HG02798 (cell line): ENCODE data around the gene BCS1L.

Source experiments
- ATAC-seq: cut with Tn5 transposase; IDR thresholded peaks from one replicate; pipeline ENCODE4 v1.9.1; 2021; ENCODE audit warnings: mild to moderate bottlenecking; ENCODE audit not compliant: unreplicated experiment, poor library complexity

BCS1L gene, protein sequence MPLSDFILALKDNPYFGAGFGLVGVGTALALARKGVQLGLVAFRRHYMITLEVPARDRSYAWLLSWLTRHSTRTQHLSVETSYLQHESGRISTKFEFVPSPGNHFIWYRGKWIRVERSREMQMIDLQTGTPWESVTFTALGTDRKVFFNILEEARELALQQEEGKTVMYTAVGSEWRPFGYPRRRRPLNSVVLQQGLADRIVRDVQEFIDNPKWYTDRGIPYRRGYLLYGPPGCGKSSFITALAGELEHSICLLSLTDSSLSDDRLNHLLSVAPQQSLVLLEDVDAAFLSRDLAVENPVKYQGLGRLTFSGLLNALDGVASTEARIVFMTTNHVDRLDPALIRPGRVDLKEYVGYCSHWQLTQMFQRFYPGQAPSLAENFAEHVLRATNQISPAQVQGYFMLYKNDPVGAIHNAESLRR

DNA sequence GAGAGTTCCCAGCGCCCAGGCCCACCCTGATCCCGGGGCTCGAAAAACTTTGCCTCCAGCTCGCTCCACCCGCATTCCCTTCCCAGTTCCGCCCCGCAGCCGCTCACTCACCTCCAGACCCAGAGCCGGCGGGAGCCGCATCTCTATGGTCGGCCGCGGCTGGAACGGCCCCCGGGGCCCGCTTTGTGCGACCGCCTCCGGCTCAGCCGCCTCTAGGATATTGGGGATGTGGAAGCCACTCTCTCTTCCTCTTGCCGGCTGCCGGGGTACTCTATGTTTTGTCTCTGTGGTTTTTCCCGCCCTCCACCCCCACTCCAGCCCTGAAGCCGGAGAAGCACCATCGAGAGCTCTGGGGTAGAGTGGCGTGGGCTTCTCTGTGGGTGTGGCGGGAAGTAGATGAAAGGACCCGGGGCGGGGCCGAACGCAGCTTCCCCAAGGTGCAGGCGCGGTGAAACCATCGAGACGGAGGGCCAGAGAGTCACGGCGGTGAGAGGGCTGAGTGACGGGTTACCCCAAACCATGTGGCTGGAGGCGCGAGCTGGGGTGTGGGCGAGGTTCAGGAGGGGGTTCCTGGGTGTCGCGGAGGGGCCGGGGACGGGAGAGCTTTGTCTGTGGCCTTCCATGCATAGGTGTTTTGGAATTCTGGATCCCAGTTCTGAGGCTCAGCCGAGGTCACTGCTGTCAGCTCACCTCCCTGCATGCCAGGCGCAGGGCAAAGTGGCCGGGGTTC is at the start of gene BCS1L, which contains the start of gene ZNF142:
BCS1L (plus strand) TSS at position 426 of the 730 bp plus-strand sequence. CDS start 1,305 bp downstream, outside the sequence.
ZNF142 (minus strand) TSS at position 366 of the 730 bp plus-strand sequence. CDS start 3,194 bp downstream, outside the sequence.
- ATAC-seq = peak; percentile 95

DNA sequence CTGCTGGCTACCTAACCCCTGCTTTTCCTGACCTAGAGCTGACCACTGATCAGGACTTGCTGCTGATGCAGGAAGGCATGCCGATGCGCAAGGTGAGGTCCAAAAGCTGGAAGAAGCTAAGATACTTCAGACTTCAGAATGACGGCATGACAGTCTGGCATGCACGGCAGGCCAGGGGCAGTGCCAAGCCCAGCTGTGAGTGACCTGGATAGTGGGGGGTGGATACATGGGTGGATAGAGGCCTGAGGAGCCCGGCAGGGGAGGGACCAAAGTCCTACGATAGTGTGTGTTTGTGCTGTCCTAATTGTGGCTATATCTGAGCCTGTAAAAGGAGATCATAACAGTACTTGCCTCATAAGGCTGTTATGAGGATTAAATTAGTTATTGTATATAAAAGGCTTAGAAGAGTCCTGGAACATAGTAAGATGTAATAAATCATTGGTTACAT is 43.6 kb upstream of the BCS1L start:
- ATAC-seq = no peak

DNA sequence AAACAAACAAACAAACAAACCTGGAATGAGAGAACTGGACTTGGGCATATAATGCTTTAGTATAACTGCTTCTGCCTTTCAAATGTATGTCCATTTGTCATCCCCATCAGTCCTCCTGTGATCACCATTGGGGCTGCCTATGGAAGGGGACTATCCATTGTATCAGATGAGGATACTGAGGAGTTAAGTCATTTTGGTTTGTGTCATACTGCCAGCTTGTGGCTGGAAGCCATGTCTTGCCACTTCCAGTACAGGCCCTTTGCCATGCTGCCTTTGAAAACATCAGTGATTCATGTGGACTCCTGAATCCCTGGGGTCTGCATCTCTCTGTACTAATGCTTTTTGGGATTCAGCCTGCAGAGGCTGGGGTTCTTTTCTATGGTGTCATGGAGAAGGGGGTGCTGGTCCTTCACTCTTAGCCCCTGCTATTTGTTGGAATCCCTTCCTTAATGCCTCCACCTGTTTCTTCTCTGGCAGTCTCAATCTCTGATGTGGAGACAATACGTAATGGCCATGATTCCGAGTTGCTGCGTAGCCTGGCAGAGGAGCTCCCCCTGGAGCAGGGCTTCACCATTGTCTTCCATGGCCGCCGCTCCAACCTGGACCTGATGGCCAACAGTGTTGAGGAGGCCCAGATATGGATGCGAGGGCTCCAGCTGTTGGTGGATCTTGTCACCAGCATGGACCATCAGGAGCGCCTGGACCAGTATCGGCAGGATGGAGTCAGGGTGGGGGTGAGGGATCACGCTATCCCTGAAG is 41.2 kb upstream of the BCS1L start:
- no peak for ATAC-seq

DNA sequence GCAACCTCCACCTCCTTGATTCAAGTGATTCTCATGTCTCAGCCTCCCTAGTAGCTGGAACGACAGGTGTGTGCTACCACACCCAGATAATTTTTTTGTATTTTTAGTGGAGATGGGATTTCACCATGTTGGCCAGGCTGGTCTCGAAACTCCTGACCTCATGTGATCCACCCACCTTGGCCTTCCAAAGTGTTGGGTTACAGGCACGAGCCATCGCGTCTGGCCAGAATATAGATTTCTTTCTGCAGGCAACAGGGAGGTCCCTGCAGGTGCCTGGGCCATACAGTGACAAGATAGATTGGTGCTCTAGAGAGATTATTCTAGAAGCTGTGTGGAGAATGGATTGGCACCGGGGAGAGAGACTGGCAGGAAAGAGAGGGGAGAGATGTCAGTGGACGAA is 38.5 kb upstream of the BCS1L start:
- no peak for ATAC-seq

DNA sequence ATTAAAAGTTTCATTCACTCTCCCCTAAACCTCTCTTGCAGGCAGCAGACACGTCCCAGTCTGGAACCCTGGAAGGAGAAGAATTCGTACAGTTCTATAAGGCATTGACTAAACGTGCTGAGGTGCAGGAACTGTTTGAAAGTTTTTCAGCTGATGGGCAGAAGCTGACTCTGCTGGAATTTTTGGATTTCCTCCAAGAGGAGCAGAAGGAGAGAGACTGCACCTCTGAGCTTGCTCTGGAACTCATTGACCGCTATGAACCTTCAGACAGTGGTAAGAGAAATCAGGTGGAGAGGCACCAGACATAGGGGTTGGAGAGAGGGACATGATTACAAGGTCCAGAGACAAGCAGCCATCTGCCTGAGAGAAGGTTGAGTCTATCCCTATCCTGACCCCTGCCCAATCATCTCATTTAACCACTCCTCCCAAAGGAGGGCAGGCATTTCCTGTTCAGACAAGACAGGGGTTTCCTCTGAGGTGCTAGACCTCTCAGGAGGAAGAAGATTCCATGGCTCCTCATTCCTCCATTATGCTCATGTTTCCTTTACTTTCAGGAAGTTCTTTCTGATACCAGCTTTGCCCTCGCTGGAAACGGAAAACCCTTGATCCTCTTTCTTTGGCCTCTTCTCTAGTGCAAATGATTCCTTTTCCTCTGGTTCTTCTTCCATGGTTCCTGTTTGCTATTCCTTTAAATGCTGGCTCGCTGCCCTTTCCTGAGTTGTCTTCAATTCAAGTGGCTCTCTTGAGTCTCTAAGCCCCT is 36.7 kb upstream of the BCS1L start:
- no peak for ATAC-seq

DNA sequence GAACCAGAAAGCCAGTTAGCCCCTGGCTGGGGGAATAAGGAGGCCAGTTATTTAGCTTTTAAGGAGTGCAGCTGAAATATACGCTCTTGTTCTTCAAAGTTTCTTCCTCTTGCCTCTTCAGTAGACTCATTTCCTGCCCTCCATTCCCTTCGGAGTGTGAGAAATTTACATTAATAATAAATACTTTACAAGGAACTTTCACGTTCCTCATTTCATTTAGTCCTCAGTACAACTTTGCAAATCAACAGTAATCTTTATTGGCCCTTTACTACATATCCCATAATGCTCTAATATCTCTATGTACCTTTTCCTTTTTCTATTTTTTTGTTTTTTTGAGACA is 36.1 kb upstream of the BCS1L start:
- no peak for ATAC-seq

DNA sequence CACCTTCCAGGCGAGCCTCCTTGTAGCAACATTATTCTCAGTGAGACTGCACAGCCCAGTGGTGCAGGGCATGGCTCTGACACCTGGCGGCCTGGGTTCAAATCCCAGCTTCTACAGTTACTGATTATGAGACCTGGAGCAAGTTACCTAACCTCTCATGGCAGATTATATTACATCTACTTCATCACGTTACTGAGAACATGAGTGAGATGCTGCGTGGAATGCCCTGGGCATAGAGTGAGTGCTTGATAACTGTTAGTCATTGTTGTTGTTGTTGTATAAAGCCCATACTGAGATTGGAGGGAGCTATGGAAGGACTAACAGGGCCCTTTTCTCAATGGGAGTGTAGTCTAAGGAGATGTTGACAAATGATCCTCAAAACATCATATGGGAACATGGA is 33.1 kb upstream of the BCS1L start:
- ATAC-seq = no peak

DNA sequence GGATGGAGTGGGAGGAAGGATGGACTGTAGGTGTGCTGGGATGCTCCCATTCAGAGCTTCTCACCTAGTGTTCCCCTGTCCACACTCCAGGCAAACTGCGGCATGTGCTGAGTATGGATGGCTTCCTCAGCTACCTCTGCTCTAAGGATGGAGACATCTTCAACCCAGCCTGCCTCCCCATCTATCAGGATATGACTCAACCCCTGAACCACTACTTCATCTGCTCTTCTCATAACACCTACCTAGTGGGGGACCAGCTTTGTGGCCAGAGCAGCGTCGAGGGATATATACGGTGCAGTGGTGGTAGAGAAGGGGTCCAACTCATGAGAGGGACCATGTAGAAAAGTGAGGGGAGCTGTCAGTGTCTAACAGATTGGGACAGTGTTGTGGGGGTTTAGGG is 31.5 kb upstream of the BCS1L start:
- no peak for ATAC-seq

DNA sequence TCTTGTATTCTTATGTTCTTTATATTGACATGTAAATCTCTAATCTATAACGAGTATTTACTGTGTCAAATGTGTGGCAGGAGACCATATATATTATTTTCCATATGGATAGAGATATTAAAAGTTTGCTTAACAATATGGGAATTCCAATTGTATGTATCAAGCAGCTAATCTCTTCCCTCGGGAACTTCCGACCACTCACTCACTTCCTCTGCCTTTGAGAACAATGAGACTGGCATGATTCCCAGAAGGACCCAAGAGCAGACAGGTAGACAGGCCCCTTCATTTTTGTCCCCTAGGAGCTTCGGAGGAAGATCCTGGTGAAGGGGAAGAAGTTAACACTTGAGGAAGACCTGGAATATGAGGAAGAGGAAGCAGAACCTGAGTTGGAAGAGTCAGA is 27.6 kb upstream of the BCS1L start:
- no peak for ATAC-seq

DNA sequence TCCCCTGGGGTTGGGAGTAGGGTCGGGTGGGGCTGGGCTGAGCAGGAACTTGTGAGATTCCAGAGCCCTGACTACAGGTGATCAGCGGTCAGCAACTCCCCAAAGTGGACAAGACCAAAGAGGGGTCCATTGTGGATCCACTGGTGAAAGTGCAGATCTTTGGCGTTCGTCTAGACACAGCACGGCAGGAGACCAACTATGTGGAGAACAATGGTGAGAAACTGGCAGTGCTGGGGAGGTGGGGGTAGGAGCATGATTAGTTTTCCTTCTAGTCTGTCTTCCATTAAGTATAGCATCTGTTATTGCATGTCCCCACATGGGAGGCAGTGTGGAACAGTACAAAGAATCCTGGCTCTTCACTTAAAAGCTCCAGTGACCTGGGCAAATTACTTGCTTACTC is 23.8 kb upstream of the BCS1L start:
- ATAC-seq = no peak

DNA sequence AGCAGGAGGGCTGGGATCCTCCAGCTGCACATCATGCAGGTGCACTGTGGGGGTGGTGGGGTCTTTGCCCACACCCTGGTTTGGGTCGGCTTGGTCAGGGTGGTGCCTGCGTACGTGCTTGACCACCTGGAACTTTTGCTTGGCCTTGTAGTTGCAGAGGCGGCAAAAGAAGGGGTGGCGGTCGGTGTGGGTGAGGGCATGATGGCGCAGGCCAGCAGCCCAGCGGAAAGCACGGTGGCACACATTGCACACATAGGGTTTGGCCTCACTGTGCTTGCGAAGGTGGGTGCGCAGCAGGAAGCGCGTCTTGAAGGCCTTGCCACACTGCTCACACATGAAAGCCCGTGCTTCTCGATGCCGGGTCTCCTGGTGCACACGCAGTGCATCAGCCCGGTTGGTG is 21.1 kb upstream of the BCS1L start:
- ATAC-seq = no peak

DNA sequence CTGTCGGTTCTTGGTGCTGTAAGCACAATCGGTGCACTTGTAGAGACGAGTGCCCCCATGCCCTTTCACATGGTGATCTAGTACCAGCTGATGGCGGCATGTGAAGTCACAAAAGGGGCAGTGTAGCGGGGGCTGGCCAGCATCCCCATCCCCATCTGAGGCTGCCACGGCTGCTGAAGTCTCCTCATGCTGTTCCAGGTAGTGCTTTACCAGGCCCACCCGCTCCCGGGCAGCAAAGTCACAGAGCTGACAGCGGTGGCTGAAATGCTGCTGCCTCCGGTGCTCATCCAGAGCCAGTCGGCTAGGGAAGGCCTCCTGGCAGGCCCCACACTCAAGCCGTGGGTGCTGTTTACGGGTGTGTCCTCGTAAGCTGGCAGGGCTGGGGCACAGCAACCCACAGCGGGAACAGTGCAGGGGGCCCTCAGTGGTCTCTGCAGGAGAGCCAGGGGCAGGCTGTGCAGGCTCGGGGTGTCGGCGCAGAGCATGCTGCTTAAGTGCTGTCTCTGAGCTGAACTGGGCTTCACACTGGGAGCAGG is 17.3 kb upstream of the BCS1L start:
- no peak for ATAC-seq

DNA sequence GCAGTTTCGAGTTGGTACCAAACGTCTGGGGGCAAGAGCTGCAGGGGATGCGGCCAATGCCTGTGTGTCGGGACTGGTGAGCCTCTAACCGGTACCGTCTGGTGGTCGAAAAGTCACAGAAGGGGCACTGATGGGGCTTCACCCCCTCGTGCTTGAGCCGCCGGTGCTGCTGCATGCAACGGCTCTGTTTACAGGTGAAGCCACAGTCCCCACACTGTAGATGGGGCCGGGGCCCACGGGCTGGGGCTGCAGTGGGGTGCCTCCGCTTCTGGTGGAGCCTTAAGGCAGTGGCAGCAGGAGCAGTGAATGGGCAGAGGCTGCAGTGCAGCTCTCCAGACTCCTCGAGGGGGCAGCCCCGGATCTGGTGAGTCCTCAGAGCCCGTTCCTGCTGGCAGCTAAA is 16.7 kb upstream of the BCS1L start:
- no peak for ATAC-seq

DNA sequence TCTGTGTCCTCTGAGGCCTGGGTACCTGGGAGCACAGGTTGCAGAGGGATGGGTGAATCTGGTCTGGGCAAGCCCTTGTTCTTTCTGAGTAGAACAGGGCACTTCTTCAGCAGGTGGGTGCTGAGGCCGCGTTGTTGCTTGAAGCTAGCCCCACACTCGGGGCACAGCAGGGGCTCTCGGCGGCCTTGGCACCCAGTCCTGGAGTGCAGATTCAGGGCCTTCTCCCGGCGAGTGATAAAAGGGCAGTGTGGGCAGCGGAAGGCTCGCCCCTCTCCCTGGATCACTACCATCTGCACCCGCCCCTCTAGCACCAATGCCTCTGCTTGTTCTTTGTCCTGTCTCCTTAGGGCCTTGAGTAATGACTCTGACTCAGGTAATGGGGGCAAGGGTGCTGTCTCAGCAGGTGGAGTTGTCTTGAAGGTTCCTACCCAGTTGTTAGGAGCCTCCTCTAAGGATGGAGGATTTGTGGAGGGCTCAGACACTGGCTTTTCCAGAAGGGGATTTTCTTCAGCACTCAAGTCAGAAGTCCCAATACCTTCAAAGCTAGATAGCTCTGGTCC is 15.7 kb upstream of the BCS1L start:
- no peak for ATAC-seq

DNA sequence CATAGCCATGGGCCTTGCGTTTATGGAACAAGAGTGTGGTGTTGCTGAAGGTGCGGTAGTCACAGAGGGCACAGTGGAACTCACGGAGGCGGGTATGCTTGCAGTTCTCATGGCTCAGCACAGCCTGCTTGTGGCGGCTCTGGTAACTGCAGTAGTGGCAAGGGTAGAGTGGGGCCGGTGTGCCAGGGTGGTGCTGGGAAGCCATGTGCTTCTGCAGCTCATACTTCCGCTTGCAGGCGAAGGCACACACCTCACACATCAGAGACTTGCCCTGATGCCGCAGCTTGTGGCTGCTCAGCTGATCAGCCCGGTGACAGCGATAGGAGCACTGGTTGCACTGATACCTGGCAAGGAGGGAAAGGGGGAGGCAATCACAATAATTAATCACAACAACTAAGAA is 14.8 kb upstream of the BCS1L start:
- ATAC-seq = no peak

DNA sequence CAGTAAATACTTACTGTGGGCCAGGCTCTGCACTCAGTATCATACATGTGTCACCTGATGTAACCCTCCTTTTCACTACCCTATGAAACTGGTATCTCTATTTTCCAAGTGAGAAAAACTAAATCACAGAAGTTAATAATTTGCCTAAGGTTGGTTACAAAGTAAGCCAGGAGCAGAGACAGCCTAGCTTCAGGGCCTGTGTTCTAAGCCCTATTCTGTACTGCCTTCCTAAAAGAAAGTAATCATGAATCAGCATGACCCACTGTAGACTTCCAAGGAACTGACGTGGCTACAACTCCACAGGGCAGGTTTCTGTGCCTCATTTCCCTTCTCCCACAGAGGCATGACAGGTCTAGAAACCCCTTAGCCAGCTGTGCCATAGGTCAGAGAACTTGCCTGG is 14.4 kb upstream of the BCS1L start:
- no peak for ATAC-seq

DNA sequence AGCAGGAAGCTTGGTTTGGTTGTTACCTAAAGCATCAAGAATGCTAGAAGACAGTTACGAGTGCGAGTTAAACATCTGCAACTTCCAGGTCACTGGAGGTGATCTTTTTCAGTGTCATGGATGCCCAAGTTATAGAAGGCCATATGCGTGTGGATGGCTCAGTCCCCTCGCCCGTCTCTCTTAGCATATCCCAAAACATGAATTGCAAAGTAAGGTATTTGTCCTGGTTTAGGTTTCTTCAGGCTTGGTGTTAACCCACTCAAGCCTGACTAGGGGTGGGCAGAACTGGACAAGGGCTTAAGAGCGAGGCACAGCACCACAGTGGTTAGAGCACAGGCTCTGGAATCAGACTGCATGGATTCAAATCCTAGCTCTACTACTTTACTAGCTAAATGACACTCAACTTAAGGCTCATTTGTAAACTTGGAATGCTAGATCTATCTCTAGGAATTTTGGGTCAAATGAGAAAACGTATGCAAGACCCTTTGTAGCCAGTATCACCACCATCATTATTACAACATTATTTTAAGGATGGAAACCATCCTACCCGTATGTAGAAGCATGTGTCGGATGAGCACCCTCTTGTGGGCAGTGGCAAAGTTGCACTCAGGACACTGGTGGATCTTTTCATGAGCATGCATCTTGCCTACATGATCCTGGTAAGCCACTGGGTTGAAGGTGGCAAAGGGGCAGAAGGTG is 11.2 kb upstream of the BCS1L start:
- ATAC-seq = peak; percentile 57

DNA sequence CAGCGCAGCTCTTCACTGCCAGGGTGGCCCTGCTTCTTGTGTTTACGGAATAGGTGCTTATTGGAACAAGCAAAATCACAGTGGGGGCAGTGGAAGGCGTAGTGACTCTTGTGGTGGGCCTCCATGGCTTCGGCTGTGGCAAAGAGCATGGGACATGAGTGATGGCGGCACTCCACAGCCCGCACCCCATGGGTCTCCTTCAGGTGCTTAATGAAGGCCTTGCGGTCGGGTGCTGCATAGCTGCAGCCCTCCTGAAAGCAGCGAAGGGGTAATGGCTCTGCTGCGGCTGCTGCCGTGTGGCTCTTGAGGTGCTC is 10.7 kb upstream of the BCS1L start:
- ATAC-seq = no peak

DNA sequence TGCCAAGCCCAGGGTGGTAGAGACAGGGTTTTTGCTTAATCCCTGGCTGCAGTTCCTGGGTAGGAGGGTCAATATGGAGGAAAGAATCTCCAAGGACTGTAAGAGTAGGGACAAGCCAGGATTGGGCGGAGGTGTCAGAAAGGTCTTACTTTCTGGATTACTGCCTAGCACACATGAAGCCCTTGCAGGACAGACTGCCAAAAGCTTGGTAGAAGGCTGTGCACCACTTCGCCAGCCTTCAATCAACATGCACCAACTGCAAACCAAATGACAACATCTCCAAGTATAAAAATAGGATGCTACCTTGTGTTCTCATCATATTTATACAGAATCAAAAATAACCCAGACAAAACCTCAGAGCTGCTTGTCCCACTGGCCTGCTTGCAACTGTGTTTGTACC is 3.7 kb upstream of the BCS1L start:
- no peak for ATAC-seq
